MM.1S (cell line): ENCODE data around the gene SCLY.

Source experiments
- DNase-seq: peaks from one replicate; pipeline ENCODE4 v3.0.0-alpha.2; 2015
- H2AFZ ChIP-seq: fragments of 300-600 bp; sonication (generic); 2 replicates; pipeline ENCODE4 v1.6.0; 2016; ENCODE audit warnings: antibody characterized with exemption, low read length
- H3F3A ChIP-seq: fragments of 300-600 bp; sonication (generic); 2 replicates; pipeline ENCODE4 v1.6.1; 2016; ENCODE audit warnings: mild to moderate bottlenecking, antibody characterized with exemption, low read length, moderate library complexity, mixed read lengths; ENCODE audit not compliant: insufficient read depth
- H3K27ac ChIP-seq: fragments of 300-600 bp; sonication (generic); 2 replicates; pipeline ENCODE4 v1.5.1; 2016; ENCODE audit warnings: mild to moderate bottlenecking, low read length
- H3K27me3 ChIP-seq: fragments of 300-600 bp; sonication (generic); replicated peaks from 2 replicates; pipeline ENCODE4 v1.6.0; 2016; ENCODE audit warnings: low read length; ENCODE audit not compliant: insufficient read depth
- H3K36me3 ChIP-seq: fragments of 300-600 bp; sonication (generic); replicated peaks from 2 replicates; pipeline ENCODE4 v1.6.1; 2016; ENCODE audit warnings: mild to moderate bottlenecking, low read length, mixed read lengths; ENCODE audit not compliant: insufficient read depth
- H3K4me1 ChIP-seq: fragments of 300-600 bp; sonication (generic); 2 replicates; pipeline ENCODE4 v1.6.1; 2016; ENCODE audit warnings: low read length, mixed read lengths
- H3K4me2 ChIP-seq: fragments of 300-600 bp; sonication (generic); 2 replicates; pipeline ENCODE4 v1.6.0; 2016; ENCODE audit warnings: low read depth, low read length
- H3K4me3 ChIP-seq: fragments of 300-600 bp; sonication (generic); 2 replicates; pipeline ENCODE4 v1.5.1; 2016; ENCODE audit warnings: low read length, mixed read lengths
- H3K79me2 ChIP-seq: fragments of 300-600 bp; sonication (generic); 2 replicates; pipeline ENCODE4 v1.6.1; 2016; ENCODE audit warnings: mixed run types, low read length, mixed read lengths
- H3K9ac ChIP-seq: fragments of 300-600 bp; sonication (generic); 2 replicates; pipeline ENCODE4 v1.6.1; 2016; ENCODE audit warnings: low read length, mixed read lengths
- H3K9me2 ChIP-seq: fragments of 300-600 bp; sonication (generic); replicated peaks from 2 replicates; pipeline ENCODE4 v1.6.1; 2016; ENCODE audit warnings: mild to moderate bottlenecking, low read length, mixed read lengths; ENCODE audit not compliant: insufficient read depth
- H3K9me3 ChIP-seq: fragments of 300-600 bp; sonication (generic); replicated peaks from 2 replicates; pipeline ENCODE4 v1.6.1; 2016; ENCODE audit warnings: mild to moderate bottlenecking, low read length, mixed read lengths; ENCODE audit not compliant: insufficient read depth
- H4K20me1 ChIP-seq: fragments of 300-600 bp; sonication (generic); 2 replicates; pipeline ENCODE4 v1.6.1; 2016; ENCODE audit warnings: mild to moderate bottlenecking, low read length, moderate library complexity, mixed read lengths; ENCODE audit not compliant: insufficient read depth
- EZH2 ChIP-seq: fragments of 300-600 bp; sonication (generic); optimal IDR thresholded peaks from 2 replicates; pipeline ENCODE3; 2017; ENCODE audit warnings: low read depth, mild to moderate bottlenecking, antibody characterized with exemption, low read length, mixed read lengths
- EZH2phosphoT487 ChIP-seq: fragments of 300-600 bp; sonication (generic); IDR thresholded peaks from 2 replicates; pipeline ENCODE4 v1.6.1; 2018; ENCODE audit warnings: antibody characterized with exemption, low read length
- TF ChIP-seq, protein P1 (sequence below): fragments of 300-600 bp; sonication (generic); IDR thresholded peaks from 2 replicates; pipeline ENCODE4 v1.5.1; 2016; ENCODE audit warnings: antibody characterized with exemption, low read length, mixed read lengths

SCLY gene

DNA sequence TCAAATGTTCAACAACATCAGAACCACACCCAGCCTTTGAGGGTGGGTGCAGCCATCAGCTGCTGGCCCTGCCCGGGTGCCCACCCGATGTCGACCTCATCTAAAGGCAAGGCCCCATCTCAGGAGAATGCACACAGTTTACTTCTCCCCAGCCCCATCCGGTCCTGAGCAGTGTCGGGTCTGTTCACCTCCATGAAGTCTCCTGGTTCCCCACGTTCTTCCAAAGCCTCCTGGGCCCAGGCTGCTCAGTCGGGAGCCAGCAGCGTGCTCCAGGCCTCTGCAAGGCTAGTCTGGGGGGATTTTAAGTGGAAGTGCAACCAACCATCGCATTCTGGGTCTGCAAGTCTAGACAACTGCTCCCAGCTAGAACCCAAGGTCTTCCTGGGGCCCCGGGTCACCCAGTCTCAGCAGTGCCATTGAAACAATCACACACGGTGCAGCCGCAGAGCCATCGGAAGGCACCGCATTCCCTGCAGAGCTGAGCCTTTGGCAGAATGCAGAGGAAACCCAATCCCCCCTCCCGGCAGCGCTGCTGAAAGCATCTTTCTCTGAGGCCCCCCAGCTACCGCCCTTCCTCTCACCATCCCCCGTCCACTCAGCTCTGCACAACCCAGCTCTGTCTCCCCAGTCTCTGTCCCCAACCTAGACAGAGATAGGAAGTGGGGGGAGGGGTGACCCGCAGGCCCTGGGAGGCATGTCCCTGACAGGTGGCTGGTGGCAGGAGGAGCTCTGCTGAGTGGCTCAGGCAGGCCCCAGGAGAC, 47.8 kb downstream of the SCLY start:
- Histone ChIP-seq H3K9ac (no peak overlapping the region), H3K79me2 (no peaks in the 10 kb centered on the region), H3K9me2 (no peaks in the 10 kb centered on the region), H3F3A (no peaks in the 10 kb centered on the region), H4K20me1 (no peaks in the 10 kb centered on the region), H3K4me2 (peak overlapping the region; percentile 41), H3K27me3 (no peaks in the 10 kb centered on the region), H3K27ac (no peak overlapping the region), H2AFZ (no peak overlapping the region), H3K36me3 (no peaks in the 10 kb centered on the region), H3K4me1 (peaks cover 5% of the 10 kb centered on the region), H3K4me3 (no peak overlapping the region), H3K9me3 (no peaks in the 10 kb centered on the region)
- TF ChIP-seq EZH2 (no peak), EZH2phosphoT487 (no peak)
- TF ChIP-seq, protein P1, sequence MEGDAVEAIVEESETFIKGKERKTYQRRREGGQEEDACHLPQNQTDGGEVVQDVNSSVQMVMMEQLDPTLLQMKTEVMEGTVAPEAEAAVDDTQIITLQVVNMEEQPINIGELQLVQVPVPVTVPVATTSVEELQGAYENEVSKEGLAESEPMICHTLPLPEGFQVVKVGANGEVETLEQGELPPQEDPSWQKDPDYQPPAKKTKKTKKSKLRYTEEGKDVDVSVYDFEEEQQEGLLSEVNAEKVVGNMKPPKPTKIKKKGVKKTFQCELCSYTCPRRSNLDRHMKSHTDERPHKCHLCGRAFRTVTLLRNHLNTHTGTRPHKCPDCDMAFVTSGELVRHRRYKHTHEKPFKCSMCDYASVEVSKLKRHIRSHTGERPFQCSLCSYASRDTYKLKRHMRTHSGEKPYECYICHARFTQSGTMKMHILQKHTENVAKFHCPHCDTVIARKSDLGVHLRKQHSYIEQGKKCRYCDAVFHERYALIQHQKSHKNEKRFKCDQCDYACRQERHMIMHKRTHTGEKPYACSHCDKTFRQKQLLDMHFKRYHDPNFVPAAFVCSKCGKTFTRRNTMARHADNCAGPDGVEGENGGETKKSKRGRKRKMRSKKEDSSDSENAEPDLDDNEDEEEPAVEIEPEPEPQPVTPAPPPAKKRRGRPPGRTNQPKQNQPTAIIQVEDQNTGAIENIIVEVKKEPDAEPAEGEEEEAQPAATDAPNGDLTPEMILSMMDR: no peak
- peak; percentile 72 for DNase-seq

DNA sequence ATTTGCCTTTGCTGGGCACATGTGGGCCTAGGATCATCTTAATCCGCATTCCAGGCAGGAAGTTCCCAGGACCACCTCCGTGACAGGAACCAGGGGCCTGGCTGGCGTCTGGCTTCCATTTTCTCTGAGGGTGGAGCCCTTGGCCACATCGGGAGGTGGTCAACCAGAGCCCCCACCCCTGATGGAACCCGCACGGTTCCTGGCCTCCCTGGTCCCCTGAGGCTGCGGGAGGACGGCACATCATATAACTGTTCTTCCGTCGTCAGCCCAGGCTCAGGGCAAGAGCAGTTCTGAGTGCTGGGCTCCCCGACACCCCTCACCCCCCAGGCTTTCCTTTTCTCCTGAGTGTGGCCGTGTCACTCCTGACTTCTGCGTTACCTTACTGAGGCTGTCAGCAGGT, 52.8 kb downstream of the SCLY start:
- TF ChIP-seq, protein P1: no peak
- TF ChIP-seq EZH2 (no peak), EZH2phosphoT487 (no peak)
- Histone ChIP-seq H3K79me2 (no peaks in the 10 kb centered on the region), H2AFZ (no peak overlapping the region), H3K27ac (no peak overlapping the region), H3F3A (no peaks in the 10 kb centered on the region), H4K20me1 (no peaks in the 10 kb centered on the region), H3K4me2 (no peak overlapping the region), H3K4me3 (no peak overlapping the region), H3K9me2 (no peaks in the 10 kb centered on the region), H3K9me3 (no peaks in the 10 kb centered on the region), H3K9ac (no peak overlapping the region), H3K36me3 (no peaks in the 10 kb centered on the region), H3K4me1 (peaks cover 5% of the 10 kb centered on the region), H3K27me3 (no peaks in the 10 kb centered on the region)
- no peak for DNase-seq

DNA sequence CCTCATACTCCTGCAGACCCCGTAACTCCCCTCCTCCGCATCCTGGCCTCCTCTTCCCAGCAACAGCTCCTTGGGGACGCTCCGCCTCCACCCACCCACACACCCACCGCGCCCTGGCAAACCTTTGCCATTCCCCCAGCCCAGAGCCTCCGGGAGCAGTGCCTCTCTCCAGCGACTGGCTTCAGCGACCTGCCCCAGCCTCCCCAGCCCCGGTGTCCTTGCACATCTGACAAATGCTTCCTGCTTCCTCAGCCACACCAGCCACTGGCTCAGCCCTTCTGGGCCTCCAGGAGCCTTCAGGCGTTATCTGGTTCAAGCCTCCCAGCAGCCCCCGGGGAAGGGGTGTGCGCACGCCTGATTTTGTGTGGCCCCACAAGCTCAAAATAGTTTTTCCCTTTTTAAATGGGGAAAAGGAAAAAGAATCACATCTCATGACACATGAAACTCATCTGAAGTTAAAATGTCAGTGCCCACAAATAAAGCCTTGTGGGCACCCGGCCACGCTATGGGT, 53.6 kb downstream of the SCLY start:
- Histone ChIP-seq H3K36me3 (no peaks in the 10 kb centered on the region), H3K4me1 (no peaks in the 10 kb centered on the region), H3K79me2 (no peaks in the 10 kb centered on the region), H3K9ac (no peak overlapping the region), H3K27ac (no peak overlapping the region), H3K4me2 (no peak overlapping the region), H4K20me1 (no peaks in the 10 kb centered on the region), H3K9me2 (no peaks in the 10 kb centered on the region), H3K27me3 (no peaks in the 10 kb centered on the region), H3F3A (no peaks in the 10 kb centered on the region), H3K9me3 (no peaks in the 10 kb centered on the region), H3K4me3 (no peak overlapping the region), H2AFZ (no peak overlapping the region)
- no peak for TF ChIP-seq EZH2
- TF ChIP-seq, protein P1: no peak
- no peak for TF ChIP-seq EZH2phosphoT487
- no peak for DNase-seq
